H9 (cell line): ENCODE data around the gene STX11. TPM values are rescaled to one million over a fixed set of nuclear protein-coding genes. Genes with fewer than 3 reads are reported as not detected.

Experiments used
- DNase-seq: peaks from one replicate; pipeline ENCODE4 v3.0.0-alpha.2; 2017
- H2AFZ ChIP-seq: one replicate; pipeline ENCODE4 v1.6.1; 2013; ENCODE audit warnings: mild to moderate bottlenecking, low read length, control low read depth, moderate library complexity
- H2AK5ac ChIP-seq: 2 replicates; pipeline ENCODE4 v1.6.1; 2013; ENCODE audit warnings: low read length, control low read depth, mixed read lengths; ENCODE audit not compliant: insufficient read length
- H2BK120ac ChIP-seq: one replicate; pipeline ENCODE4 v1.6.1; 2013; ENCODE audit warnings: low read depth, mild to moderate bottlenecking, low read length, control low read depth, inconsistent platforms; ENCODE audit not compliant: poor library complexity, severe bottlenecking
- H2BK12ac ChIP-seq: 2 replicates; pipeline ENCODE4 v1.6.1; 2013; ENCODE audit warnings: low read length, control low read depth, mixed read lengths, low read depth; ENCODE audit not compliant: insufficient read length
- H2BK15ac ChIP-seq: 2 replicates; pipeline ENCODE4 v1.6.1; 2013; ENCODE audit warnings: low read depth, low read length, control low read depth
- H2BK20ac ChIP-seq: one replicate; pipeline ENCODE4 v1.6.1; 2013; ENCODE audit warnings: low read depth, mild to moderate bottlenecking, low read length, control low read depth, inconsistent platforms; ENCODE audit not compliant: poor library complexity, severe bottlenecking
- H2BK5ac ChIP-seq: 2 replicates; pipeline ENCODE4 v1.6.1; 2013; ENCODE audit warnings: low read length, control low read depth, mixed read lengths; ENCODE audit not compliant: insufficient read length
- H3K14ac ChIP-seq: 2 replicates; pipeline ENCODE4 v1.6.1; 2013; ENCODE audit warnings: low read length, control low read depth; ENCODE audit not compliant: insufficient read depth
- H3K18ac ChIP-seq: 2 replicates; pipeline ENCODE4 v1.6.1; 2013; ENCODE audit warnings: low read depth, mild to moderate bottlenecking, mixed read lengths, low read length, control low read depth; ENCODE audit not compliant: insufficient read length
- H3K23ac ChIP-seq: 2 replicates; pipeline ENCODE4 v1.6.1; 2013; ENCODE audit warnings: low read length, control low read depth, mixed read lengths, low read depth; ENCODE audit not compliant: insufficient read length
- H3K23me2 ChIP-seq: 2 replicates; pipeline ENCODE4 v1.6.1; 2013; ENCODE audit warnings: low read depth, mild to moderate bottlenecking, mixed read lengths, low read length, control low read depth; ENCODE audit not compliant: insufficient read length, poor library complexity, severe bottlenecking
- H3K27ac ChIP-seq: 2 replicates; pipeline ENCODE4 v1.5.1; 2013; ENCODE audit warnings: low read length, control low read depth, mixed read lengths, low read depth; ENCODE audit not compliant: insufficient read length
- H3K27me3 ChIP-seq: 2 replicates; pipeline ENCODE4 v1.6.1; 2013; ENCODE audit warnings: low read length, control low read depth, inconsistent platforms; ENCODE audit not compliant: insufficient read depth
- H3K4ac ChIP-seq: 2 replicates; pipeline ENCODE4 v1.6.1; 2013; ENCODE audit warnings: low read depth, mild to moderate bottlenecking, control low read depth, inconsistent platforms, low read length, moderate library complexity
- H3K4me1 ChIP-seq: 2 replicates; pipeline ENCODE4 v1.6.1; 2013; ENCODE audit warnings: low read length, control low read depth, inconsistent platforms; ENCODE audit not compliant: insufficient read depth
- H3K4me2 ChIP-seq: 2 replicates; pipeline ENCODE4 v1.6.1; 2013; ENCODE audit warnings: low read length, control low read depth, mixed read lengths; ENCODE audit not compliant: insufficient read length, insufficient read depth
- H3K56ac ChIP-seq: 2 replicates; pipeline ENCODE4 v1.6.1; 2013; ENCODE audit warnings: low read depth, mild to moderate bottlenecking, mixed read lengths, low read length, control low read depth; ENCODE audit not compliant: insufficient read length
- H3K79me1 ChIP-seq: 2 replicates; pipeline ENCODE4 v1.6.1; 2013; ENCODE audit warnings: low read depth, mild to moderate bottlenecking, moderate library complexity, low read length, control low read depth, inconsistent platforms; ENCODE audit not compliant: insufficient read depth, poor library complexity, severe bottlenecking
- H3K79me2 ChIP-seq: 2 replicates; pipeline ENCODE4 v1.6.1; 2013; ENCODE audit warnings: low read length, control low read depth, inconsistent platforms; ENCODE audit not compliant: insufficient read depth
- H3K9ac ChIP-seq: 2 replicates; pipeline ENCODE4 v1.6.1; 2013; ENCODE audit warnings: low read length, control low read depth, mixed read lengths; ENCODE audit not compliant: insufficient read length; ENCODE audit errors: extremely low read depth
- H3K9me3 ChIP-seq: one replicate; pipeline ENCODE4 v1.6.1; 2013; ENCODE audit warnings: low read depth, low read length, inconsistent platforms; ENCODE audit not compliant: control insufficient read depth
- H3T11ph ChIP-seq: one replicate; pipeline ENCODE4 v1.6.1; 2013; ENCODE audit warnings: mild to moderate bottlenecking, low read length, control low read depth, inconsistent platforms
- H4K20me1 ChIP-seq: one replicate; pipeline ENCODE4 v1.6.1; 2013; ENCODE audit not compliant: control insufficient read depth, insufficient read length, insufficient read depth
- H4K5ac ChIP-seq: 2 replicates; pipeline ENCODE4 v1.6.1; 2013; ENCODE audit warnings: low read depth, mild to moderate bottlenecking, mixed read lengths, low read length, control low read depth; ENCODE audit not compliant: insufficient read length
- H4K8ac ChIP-seq: replicated peaks from 2 replicates; pipeline ENCODE4 v1.6.1; 2013; ENCODE audit warnings: low read length, control low read depth, mixed read lengths, low read depth; ENCODE audit not compliant: insufficient read length
- H4K91ac ChIP-seq: 2 replicates; pipeline ENCODE4 v1.6.1; 2013; ENCODE audit warnings: low read depth, mild to moderate bottlenecking, moderate library complexity, mixed read lengths, low read length, control low read depth; ENCODE audit not compliant: insufficient read length
- H3K27ac Mint-ChIP-seq, 3 experiments: 2 replicates in 2 of 3; 3 replicates in 1 of 3; pipeline ENCODE4 v1.8.0; 2020 to 2021; ENCODE audit warnings: mixed read lengths in 3 of 3, mild to moderate bottlenecking in 1 of 3, moderate library complexity in 1 of 3
- H3K27me3 Mint-ChIP-seq: 2 replicates; pipeline ENCODE4 v1.8.0; 2021; ENCODE audit warnings: low read depth, mild to moderate bottlenecking, moderate library complexity, mixed read lengths
- H3K36me3 Mint-ChIP-seq, 3 experiments: 2 replicates in 2 of 3; 3 replicates in 1 of 3; pipeline ENCODE4 v1.8.0; 2020 to 2021; ENCODE audit warnings: low read depth in 3 of 3, mixed read lengths in 3 of 3; ENCODE audit not compliant: insufficient read depth in 1 of 3
- H3K4me1 Mint-ChIP-seq, 2 experiments: 2 replicates each; pipeline ENCODE4 v1.8.0; 2020; ENCODE audit warnings: mixed read lengths in 2 of 2
- H3K4me3 Mint-ChIP-seq, 2 experiments: 2 replicates in 1 of 2; 3 replicates in 1 of 2; pipeline ENCODE4 v1.8.0; 2020 to 2021; ENCODE audit warnings: mild to moderate bottlenecking in 2 of 2, mixed read lengths in 2 of 2, moderate library complexity in 1 of 2
- H3K9me3 Mint-ChIP-seq, 2 experiments: 2 replicates in 1 of 2; 3 replicates in 1 of 2; pipeline ENCODE4 v1.8.0; 2020; ENCODE audit warnings: mild to moderate bottlenecking in 2 of 2, mixed read lengths in 2 of 2, moderate library complexity in 1 of 2
- CTCF ChIP-seq: fragments of 200-600 bp; sonication (generic); conservative IDR thresholded peaks from 3 replicates; pipeline ENCODE4 v1.8.0; 2021; ENCODE audit warnings: antibody characterized with exemption, mild to moderate bottlenecking
- WGBS: extraction: QIAGEN DNeasy Blood & Tissue Kit; methylation state at CpG from one replicate; pipeline ENCODE4 v1.1.7; 2013; ENCODE audit warnings: missing lambda C conversion rate, low lambda C conversion rate, mixed read lengths; ENCODE audit not compliant: insufficient read length; ENCODE audit errors: extremely low coverage; 5-methylcytosine and 5-hydroxymethylcytosine counted together
- total RNA-seq: library from RNA; stranded (reverse); gene quantifications from 2 replicates; pipeline ENCODE4 v1.2.1, GENCODE V29; 2021

The STX11 gene
- total RNA-seq, 1 experiment from 2014 or later: 0.22 TPM

GRCh38 chr6:144123836-144124235 lies 26.5 kb upstream of the STX11 start:
- Histone ChIP-seq H3K4ac (no peak overlapping the region), H2AK5ac (no peak overlapping the region), H3K4me1 (no peaks in the 10 kb centered on the region), H2BK5ac (no peak overlapping the region), H3K56ac (no peak overlapping the region), H3K27ac (no peak overlapping the region), H4K5ac (no peak overlapping the region), H2AFZ (no peak overlapping the region), H3K79me1 (no peaks in the 10 kb centered on the region), H3K79me2 (no peaks in the 10 kb centered on the region), H3T11ph (no peak overlapping the region), H4K20me1 (no peaks in the 10 kb centered on the region), H4K8ac (no peak overlapping the region), H2BK12ac (no peak overlapping the region), H3K4me2 (no peak overlapping the region), H4K91ac (no peak overlapping the region), H3K27me3 (no peaks in the 10 kb centered on the region), H3K23ac (no peak overlapping the region), H3K18ac (no peak overlapping the region), H3K14ac (no peak overlapping the region), H3K23me2 (no peaks in the 10 kb centered on the region), H2BK15ac (no peak overlapping the region), H3K9ac (no peak overlapping the region), H2BK120ac (no peak overlapping the region), H2BK20ac (no peak overlapping the region), H3K9me3 (no peaks in the 10 kb centered on the region)
- Mint-ChIP-seq H3K27me3 (no peaks in the 10 kb centered on the region; the same call in 1 of the 2 replicates), H3K4me3 (no peak overlapping the region), H3K36me3 (no peaks in the 10 kb centered on the region; a peak in 1 of 7 replicates), H3K4me1 (no peaks in the 10 kb centered on the region), H3K27ac (no peak overlapping the region), H3K9me3 (no peaks in the 10 kb centered on the region)
- no peak for TF ChIP-seq CTCF
- no peak for DNase-seq
- no CpG with 5 or more reads among the region's 2 CpGs for WGBS
